Measurements from ENCODE around the gene SOX11. TPM values are rescaled to one million over a fixed set of nuclear protein-coding genes. Genes with fewer than 3 reads are reported as not detected.

The SOX11 gene
- polyA plus RNA-seq, 1 donor from 2014 or later, result 146 TPM

- peak overlapping the region; percentile 99 for H3K27ac ChIP-seq (ENCODE audit: low read length)
- no peak overlapping the region for H3K4me2 ChIP-seq (ENCODE audit: low read length)
- peak overlapping the region; percentile 95 for H3K4me3 ChIP-seq (ENCODE audit: low read length)
- no peaks in the 10 kb centered on the region for H3K9me2 ChIP-seq (ENCODE audit: insufficient read depth, low read length)
- H4K20me1 ChIP-seq (ENCODE audit: insufficient read depth), result peaks cover 63% of the 10 kb centered on the region
- peaks cover 86% of the 10 kb centered on the region for H3K79me2 ChIP-seq (replicated peaks; ENCODE audit: insufficient read depth, low read length)
- peak overlapping the region; percentile 98 for H3K9ac ChIP-seq (ENCODE audit: low read length)
- H3F3A ChIP-seq (ENCODE audit: insufficient read depth, low read length, poor library complexity, severe bottlenecking), result peaks cover 24% of the 10 kb centered on the region
- H3K36me3 ChIP-seq (ENCODE audit: insufficient read depth, low read length), result peaks cover 11% of the 10 kb centered on the region
- H3K9me3 ChIP-seq (ENCODE audit: low read length), result no peaks in the 10 kb centered on the region
- TF ChIP-seq CTCF (IDR thresholded peaks at IDR 0.05; ENCODE audit: poor library complexity, severe bottlenecking) (no peak), SMC3 (conservative IDR thresholded peaks at IDR 0.05; ENCODE audit: poor library complexity) (no peak), REST (IDR thresholded peaks at IDR 0.05; ENCODE audit: borderline replicate concordance) (no peak), POLR2AphosphoS5 (IDR thresholded peaks at IDR 0.05) (no peak), TAF1 (IDR thresholded peaks at IDR 0.05; ENCODE audit: low read depth) (no peak), MXI1 (conservative IDR thresholded peaks at IDR 0.05; ENCODE audit: poor library complexity, severe bottlenecking) (peak; percentile 9), RAD21 (conservative IDR thresholded peaks at IDR 0.05) (no peak), EP300 (conservative IDR thresholded peaks at IDR 0.05; ENCODE audit: poor library complexity, severe bottlenecking) (no peak)
- H2AFZ ChIP-seq (ENCODE audit: low read depth, low read length), result no peak overlapping the region
- no peaks in the 10 kb centered on the region for H3K27me3 ChIP-seq (ENCODE audit: insufficient read depth, low read depth, low read length)
These were observed 4.3 kb downstream of the SOX11 start for GRCh38 chr2:5696404-5696944.

- Histone ChIP-seq H3K9ac (ENCODE audit: low read length) (peak overlapping the region; percentile 98), H3K79me2 (replicated peaks; ENCODE audit: insufficient read depth, low read length) (peaks cover 92% of the 10 kb centered on the region), H3F3A (ENCODE audit: insufficient read depth, low read length, poor library complexity, severe bottlenecking) (peaks cover 24% of the 10 kb centered on the region), H3K4me2 (ENCODE audit: low read length) (peak overlapping the region; percentile 96), H4K20me1 (ENCODE audit: insufficient read depth) (peaks cover 63% of the 10 kb centered on the region), H3K4me3 (ENCODE audit: low read length) (peak overlapping the region; percentile 95), H2AFZ (ENCODE audit: low read depth, low read length) (no peak overlapping the region), H3K9me3 (ENCODE audit: low read length) (no peaks in the 10 kb centered on the region), H3K27me3 (ENCODE audit: insufficient read depth, low read depth, low read length) (no peaks in the 10 kb centered on the region), H3K9me2 (ENCODE audit: insufficient read depth, low read length) (no peaks in the 10 kb centered on the region), H3K27ac (ENCODE audit: low read length) (peak overlapping the region; percentile 99), H3K36me3 (ENCODE audit: insufficient read depth, low read length) (peaks cover 11% of the 10 kb centered on the region)
- TF ChIP-seq REST (IDR thresholded peaks at IDR 0.05; ENCODE audit: borderline replicate concordance) (peak; percentile 51), CTCF (IDR thresholded peaks at IDR 0.05; ENCODE audit: poor library complexity, severe bottlenecking) (no peak), SMC3 (conservative IDR thresholded peaks at IDR 0.05; ENCODE audit: poor library complexity) (peak; percentile 14), RAD21 (conservative IDR thresholded peaks at IDR 0.05) (peak; percentile 40)
These were observed 4.8 kb downstream of the SOX11 start for GRCh38 chr2:5696945-5697521.
